LNCaP clone FGC (cell line): ENCODE data around the gene NCMAP.

Experiments
- DNase-seq: peaks from one replicate; pipeline ENCODE4 v3.0.0-alpha.2; 2011; ENCODE audit warnings: low read depth
- H3K4me3 ChIP-seq: 2 replicates; pipeline ENCODE4 v1.5.1; 2011; ENCODE audit warnings: mild to moderate bottlenecking, low read depth, low read length, control low read depth
- CTCF ChIP-seq: IDR thresholded peaks from 2 replicates; pipeline ENCODE4 v1.5.1; 2012; ENCODE audit warnings: mild to moderate bottlenecking; ENCODE audit not compliant: control insufficient read depth, insufficient read depth; ENCODE audit errors: extremely low read depth

The NCMAP gene

DNA sequence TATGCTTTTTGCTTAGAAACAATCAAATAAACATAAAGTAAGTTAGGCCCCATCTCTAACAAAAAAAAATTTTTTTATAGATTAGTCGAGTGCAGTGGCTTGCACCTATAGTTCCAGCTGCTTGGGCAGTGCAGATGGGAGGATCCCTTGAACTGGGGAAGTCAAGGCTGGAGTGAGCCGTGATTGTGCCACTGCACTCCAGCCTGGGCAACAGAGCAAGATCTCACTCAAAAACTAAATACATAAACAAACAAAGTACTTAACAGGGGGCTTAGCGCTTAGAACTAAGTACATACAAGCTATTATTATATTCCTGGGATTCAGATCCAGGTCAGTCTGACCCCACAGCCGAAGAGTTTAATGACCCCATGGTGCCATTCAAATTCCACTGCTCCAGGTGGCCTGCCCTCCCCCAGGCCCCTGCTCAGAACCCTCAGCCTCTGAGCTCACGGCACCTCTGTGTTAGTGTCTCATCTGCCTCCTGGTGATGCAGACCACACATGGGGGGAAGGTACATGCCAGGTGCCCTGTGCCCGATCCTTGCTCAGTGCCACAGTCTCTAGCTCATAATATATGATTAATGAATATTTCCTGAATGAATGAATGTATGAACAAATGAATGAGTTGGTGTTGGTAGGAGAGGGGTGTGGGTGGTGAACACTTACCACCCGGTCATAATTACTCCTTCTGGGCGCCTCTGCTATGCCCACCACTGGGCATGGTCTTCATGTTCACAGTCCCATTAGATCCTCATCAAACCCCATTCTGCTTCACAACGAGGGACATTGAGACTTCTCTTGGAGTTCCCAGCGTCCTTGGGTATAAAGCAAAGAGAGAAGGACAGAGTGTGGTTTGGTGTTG lies 14.6 kb downstream of the NCMAP start:
- TF ChIP-seq CTCF, result no peak
- no peak for DNase-seq
- no peak overlapping the region for H3K4me3 ChIP-seq

GRCh38 chr1:24572301-24572700 lies 16.4 kb downstream of the NCMAP start:
- H3K4me3 ChIP-seq, result no peak overlapping the region
- DNase-seq, result no peak
- no peak for TF ChIP-seq CTCF

- no peak for DNase-seq
- no peak overlapping the region for H3K4me3 ChIP-seq
- TF ChIP-seq CTCF, result no peak
These were observed 20.2 kb downstream of the NCMAP start for GRCh38 chr1:24575905-24576587.

GRCh38 chr1:24578846-24579245 lies 23.0 kb downstream of the NCMAP start:
- no peak for TF ChIP-seq CTCF

DNA sequence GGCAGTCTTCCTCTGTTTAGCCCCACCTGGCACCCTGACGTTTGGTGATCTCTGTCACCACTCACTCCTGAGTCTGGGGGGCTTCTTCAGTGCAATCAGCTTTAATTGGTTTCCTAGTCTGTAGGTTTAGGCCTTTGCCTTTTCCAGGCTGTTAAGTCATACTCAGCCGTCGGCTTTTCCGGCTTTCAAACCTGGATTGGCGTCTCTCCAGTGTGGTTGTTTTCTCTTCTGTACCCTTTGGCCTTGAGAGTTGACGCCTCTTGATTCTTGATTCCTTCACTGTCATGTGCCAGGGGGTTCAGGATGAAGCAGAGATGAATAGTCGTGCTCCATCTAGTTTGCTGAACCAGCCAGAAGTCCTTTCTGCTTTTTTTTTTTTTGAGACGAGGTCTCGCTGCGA lies 24.9 kb downstream of the NCMAP start:
- TF ChIP-seq CTCF, result no peak
- no peak overlapping the region for H3K4me3 ChIP-seq
- DNase-seq, result no peak

More at GRCh38 chr1:24578846-24579245, 23.0 kb downstream of the NCMAP start:
- no peak for DNase-seq
- H3K4me3 ChIP-seq, result no peak overlapping the region

- DNase-seq, result no peak
- TF ChIP-seq CTCF, result no peak
- H3K4me3 ChIP-seq, result no peak overlapping the region
These were observed 28.3 kb downstream of the NCMAP start for GRCh38 chr1:24584171-24584647.
